Esophagus (tissue), 2 donors: ENCODE measurements around the gene SORCS1. TPM values are rescaled to one million over a fixed set of nuclear protein-coding genes. Genes with fewer than 3 reads are reported as not detected.

ENCODE experiments used
- H3K27ac ChIP-seq, 2 donors: one replicate each; pipeline ENCODE4 v1.5.1; 2013; ENCODE audit warnings: low read depth in 2 of 2, mild to moderate bottlenecking in 2 of 2, inconsistent platforms in 1 of 2, low read length in 1 of 2, moderate library complexity in 1 of 2
- H3K27me3 ChIP-seq, 2 donors: one replicate each; pipeline ENCODE4 v1.6.1; 2013; ENCODE audit warnings: low read length in 2 of 2, control low read depth in 1 of 2, mild to moderate bottlenecking in 1 of 2; ENCODE audit not compliant: insufficient read depth in 2 of 2, control insufficient read depth in 1 of 2
- H3K36me3 ChIP-seq, 2 donors: one replicate each; pipeline ENCODE4 v1.6.1; 2013; ENCODE audit warnings: low read length in 1 of 2; ENCODE audit not compliant: control insufficient read depth in 2 of 2, insufficient read depth in 2 of 2
- H3K4me1 ChIP-seq, 2 donors: one replicate each; pipeline ENCODE4 v1.6.1; 2013; ENCODE audit warnings: low read length in 1 of 2; ENCODE audit not compliant: control insufficient read depth in 2 of 2, insufficient read depth in 2 of 2
- H3K4me3 ChIP-seq, 2 donors: one replicate each; pipeline ENCODE4 v1.5.1; 2013; ENCODE audit warnings: low read length in 2 of 2, mild to moderate bottlenecking in 2 of 2, low read depth in 1 of 2, moderate library complexity in 1 of 2
- H3K9me3 ChIP-seq, 2 donors: one replicate each; pipeline ENCODE4 v1.6.1; 2013; ENCODE audit warnings: mild to moderate bottlenecking in 2 of 2, low read depth in 1 of 2, low read length in 1 of 2, moderate library complexity in 1 of 2; ENCODE audit not compliant: control insufficient read depth in 2 of 2, insufficient read depth in 1 of 2
- WGBS, 2 donors: extraction: QIAGEN DNeasy Blood & Tissue Kit; methylation state at CpG; one replicate each; pipeline ENCODE4 v1.1.7; 2013; 5-methylcytosine and 5-hydroxymethylcytosine counted together
- polyA plus RNA-seq, 2 donors: library from polyadenylated mRNA; stranded (reverse); fragments of 200-250 nt; gene quantifications; one replicate each; pipeline ENCODE4 v1.2.3, GENCODE V29; 2013
- donor health status: healthy with polysubstance abuse.
- donor health status: Bipolar disorder and iron deficiency.

The SORCS1 gene
- polyA plus RNA-seq, 2 donors: 0.10 to 0.34 TPM

GRCh38 chr10:106959521-106959920, 205.0 kb downstream of the SORCS1 start:
- Histone ChIP-seq H3K4me1 (no peaks in the 10 kb centered on the region), H3K4me3 (no peak overlapping the region), H3K36me3 (no peaks in the 10 kb centered on the region), H3K27ac (no peak overlapping the region), H3K27me3 (no peaks in the 10 kb centered on the region), H3K9me3 (peaks cover 0 to 6% of the 10 kb centered on the region in 2 donors)
- whole genome bisulfite sequencing, 2 donors: 70 to 71% methylated on average over 3 of the region's 3 CpGs

GRCh38 chr10:106958589-106959361, 205.7 kb downstream of the SORCS1 start:
- Histone ChIP-seq H3K27ac (no peak overlapping the region), H3K4me3 (no peak overlapping the region), H3K9me3 (peaks cover 0 to 6% of the 10 kb centered on the region in 2 donors), H3K36me3 (no peaks in the 10 kb centered on the region), H3K27me3 (no peaks in the 10 kb centered on the region), H3K4me1 (no peaks in the 10 kb centered on the region)
- 74 to 83% methylated on average over 11 of the region's 11 CpGs for WGBS, 2 donors

- Histone ChIP-seq H3K4me3 (no peak overlapping the region), H3K27me3 (no peaks in the 10 kb centered on the region), H3K36me3 (no peaks in the 10 kb centered on the region), H3K27ac (no peak overlapping the region), H3K4me1 (no peaks in the 10 kb centered on the region), H3K9me3 (peaks cover 0 to 6% of the 10 kb centered on the region in 2 donors)
- 64 to 73% methylated on average over 12 of the region's 12 CpGs for WGBS, 2 donors
Measured at GRCh38 chr10:106957823-106958588, 206.5 kb downstream of the SORCS1 start.

- H3K36me3 ChIP-seq: no peaks in the 10 kb centered on the region
- H3K4me1 ChIP-seq: no peaks in the 10 kb centered on the region
- no peaks in the 10 kb centered on the region for H3K27me3 ChIP-seq
- no peak overlapping the region for H3K27ac ChIP-seq
- H3K4me3 ChIP-seq: no peak overlapping the region
- WGBS, 2 donors: 67 to 70% methylated on average over 4 of the region's 4 CpGs
- peaks cover 0 to 6% of the 10 kb centered on the region in 2 donors for H3K9me3 ChIP-seq
Measured at GRCh38 chr10:106956216-106956915, 208.1 kb downstream of the SORCS1 start.

GRCh38 chr10:106955133-106955532, 209.4 kb downstream of the SORCS1 start:
- Histone ChIP-seq H3K27me3 (no peaks in the 10 kb centered on the region), H3K4me3 (no peak overlapping the region), H3K27ac (no peak overlapping the region), H3K4me1 (no peaks in the 10 kb centered on the region), H3K36me3 (no peaks in the 10 kb centered on the region), H3K9me3 (peaks cover 0 to 6% of the 10 kb centered on the region in 2 donors)
- 93 to 94% methylated on average over 9 of the region's 9 CpGs for WGBS, 2 donors

GRCh38 chr10:106952033-106952432, 212.5 kb downstream of the SORCS1 start:
- Histone ChIP-seq H3K36me3 (no peaks in the 10 kb centered on the region), H3K4me1 (no peaks in the 10 kb centered on the region), H3K27ac (no peak overlapping the region), H3K4me3 (no peak overlapping the region), H3K9me3 (peaks cover 5 to 6% of the 10 kb centered on the region in 2 donors), H3K27me3 (no peaks in the 10 kb centered on the region)
- WGBS, 2 donors: 85% methylated on average over 1 of the region's 1 CpG

- 50 to 51% methylated on average over 5 of the region's 5 CpGs for WGBS, 2 donors
- no peaks in the 10 kb centered on the region for H3K4me1 ChIP-seq
Measured at GRCh38 chr10:106949680-106950478, 214.6 kb downstream of the SORCS1 start.

GRCh38 chr10:106947643-106948042, 216.9 kb downstream of the SORCS1 start:
- 89 to 93% methylated on average over 3 of the region's 3 CpGs for WGBS, 2 donors
- Histone ChIP-seq H3K36me3 (no peaks in the 10 kb centered on the region), H3K27ac (no peak overlapping the region), H3K4me1 (no peaks in the 10 kb centered on the region), H3K27me3 (no peaks in the 10 kb centered on the region), H3K9me3 (peaks cover 0 to 5% of the 10 kb centered on the region in 2 donors), H3K4me3 (no peak overlapping the region)

More at GRCh38 chr10:106949680-106950478, 214.6 kb downstream of the SORCS1 start:
- Histone ChIP-seq H3K27me3 (no peaks in the 10 kb centered on the region), H3K4me3 (no peak overlapping the region), H3K36me3 (no peaks in the 10 kb centered on the region), H3K27ac (no peak overlapping the region), H3K9me3 (peaks cover 2 to 5% of the 10 kb centered on the region in 2 donors)
